ENCODE data around the gene KCNJ6.

The KCNJ6 gene

DNA sequence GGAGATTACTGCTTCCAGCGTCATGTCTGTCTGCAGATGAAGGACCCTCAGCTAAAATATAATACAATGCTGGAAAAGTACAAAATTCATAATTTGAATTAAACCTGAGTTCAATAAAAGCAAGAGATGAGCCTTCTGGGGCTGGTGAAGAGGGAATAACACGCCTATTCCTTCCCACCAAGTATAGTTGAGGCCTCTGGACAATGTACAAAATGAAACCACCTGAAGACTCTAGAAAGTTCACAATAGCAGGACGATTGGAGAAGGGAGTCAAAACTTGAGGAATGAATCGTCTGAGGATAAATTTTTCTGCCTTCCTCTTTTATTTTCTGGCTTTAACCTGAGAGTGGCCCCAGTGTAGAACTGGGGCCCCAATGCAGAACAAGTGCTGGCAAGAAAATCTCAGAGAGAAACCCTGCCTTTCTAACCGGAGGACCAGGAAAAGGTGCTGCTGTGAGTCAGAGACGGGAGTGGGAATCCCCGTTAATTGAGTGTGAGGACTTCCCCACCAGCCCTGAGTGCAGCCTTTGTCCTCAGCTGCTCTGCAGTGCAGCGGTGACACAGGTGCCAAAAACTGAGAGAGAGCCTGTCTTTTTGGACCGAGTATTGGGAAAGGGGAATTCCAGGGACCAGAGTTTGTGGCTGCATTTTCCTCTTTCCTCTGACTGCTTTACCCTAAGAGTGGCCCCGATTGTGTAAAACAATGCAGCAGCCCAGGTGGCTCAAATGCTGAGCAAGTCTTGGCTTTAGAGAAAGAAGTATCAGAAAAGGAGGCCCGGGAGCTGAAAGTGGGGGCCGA is 284.7 kb downstream of the KCNJ6 start:
- no peak for DNase-seq

DNA sequence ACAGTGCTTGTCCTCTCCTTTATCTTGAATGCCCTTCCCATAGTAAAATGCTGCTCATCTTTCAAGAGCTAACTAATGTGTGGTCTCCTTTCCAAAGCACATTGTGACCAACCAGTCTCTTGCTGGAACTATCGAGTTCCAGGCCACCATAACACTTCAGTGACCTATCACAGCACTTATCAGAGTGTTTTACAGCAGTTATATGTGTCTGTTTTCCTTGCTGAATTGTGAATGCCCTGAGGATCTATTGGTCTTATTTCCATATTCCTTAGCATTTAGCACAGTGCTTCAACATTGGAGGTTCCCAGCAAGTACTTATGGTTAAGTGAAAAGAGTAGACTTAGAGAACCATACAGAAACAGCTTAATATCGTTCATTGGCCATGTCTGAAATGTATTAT is 285.4 kb downstream of the KCNJ6 start:
- DNase-seq = no peak

DNA sequence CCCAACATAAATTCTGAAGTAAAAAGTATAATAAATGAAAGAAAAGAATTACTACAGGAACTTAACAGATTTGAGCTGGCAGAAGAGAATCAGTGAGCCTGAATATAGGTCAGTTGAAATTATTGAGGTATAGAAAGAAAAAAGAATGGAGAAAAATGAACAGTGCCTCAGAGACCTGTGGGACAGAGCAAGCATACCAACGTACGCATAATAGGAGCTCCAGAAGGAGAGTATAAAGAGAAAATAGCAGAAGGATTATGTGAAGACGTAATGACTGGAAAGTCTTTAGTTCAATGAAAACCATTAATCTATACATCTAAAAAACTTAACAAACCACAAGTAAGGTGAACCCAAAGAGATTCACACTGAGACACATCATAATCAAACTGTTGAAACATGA is 287.9 kb downstream of the KCNJ6 start:
- DNase-seq = no peak

- DNase-seq = no peak
These were observed 288.7 kb downstream of the KCNJ6 start for GRCh38 chr21:37627561-37627960.

GRCh38 chr21:37627074-37627473 is 289.2 kb downstream of the KCNJ6 start:
- no peak for DNase-seq

DNA sequence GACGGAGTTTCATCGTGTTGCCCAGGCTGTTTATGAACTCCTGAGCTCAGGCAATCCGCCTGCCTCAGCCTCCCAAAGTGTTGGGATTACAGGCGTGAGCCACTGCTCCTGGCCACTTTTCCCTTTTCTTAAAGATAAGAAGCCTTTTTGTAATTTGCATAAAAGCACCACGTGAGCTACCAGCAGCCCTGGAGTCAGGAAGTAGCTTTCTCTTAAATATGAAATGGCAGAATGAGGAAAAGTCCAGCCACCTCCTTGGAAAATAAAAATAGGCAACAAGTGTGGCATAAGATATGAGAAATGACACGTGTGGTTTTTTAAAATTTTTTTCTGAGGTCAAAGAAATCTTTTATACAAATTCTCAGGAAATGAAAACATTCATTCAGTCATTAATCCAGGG is 289.9 kb downstream of the KCNJ6 start:
- DNase-seq = no peak

DNA sequence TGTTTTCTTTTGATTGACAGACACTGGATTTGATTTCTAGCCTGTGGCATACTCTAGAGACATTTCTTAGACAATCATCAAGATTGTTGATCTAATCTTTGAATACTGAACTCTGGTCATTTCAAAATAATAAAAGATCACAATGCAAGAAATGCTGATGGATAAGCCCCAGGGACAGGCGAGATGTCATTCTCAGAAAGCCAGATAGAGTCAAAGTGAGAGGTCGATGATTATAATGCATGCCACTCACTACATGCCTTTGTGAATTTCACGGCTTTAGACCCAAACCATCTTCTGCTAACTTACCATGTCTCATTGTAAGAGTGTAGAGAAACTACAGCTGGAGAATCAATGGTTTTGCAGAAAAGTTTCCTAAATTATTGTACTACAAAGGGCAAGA is 292.6 kb downstream of the KCNJ6 start:
- no peak for DNase-seq

- no peak for DNase-seq
These were observed 293.1 kb downstream of the KCNJ6 start for GRCh38 chr21:37623183-37623582.

GRCh38 chr21:37622755-37623154 is 293.5 kb downstream of the KCNJ6 start:
- no peak for DNase-seq

GRCh38 chr21:37620401-37620800 is 295.9 kb downstream of the KCNJ6 start:
- DNase-seq = no peak

- DNase-seq = no peak
These were observed 296.7 kb downstream of the KCNJ6 start for GRCh38 chr21:37619464-37619974.

DNA sequence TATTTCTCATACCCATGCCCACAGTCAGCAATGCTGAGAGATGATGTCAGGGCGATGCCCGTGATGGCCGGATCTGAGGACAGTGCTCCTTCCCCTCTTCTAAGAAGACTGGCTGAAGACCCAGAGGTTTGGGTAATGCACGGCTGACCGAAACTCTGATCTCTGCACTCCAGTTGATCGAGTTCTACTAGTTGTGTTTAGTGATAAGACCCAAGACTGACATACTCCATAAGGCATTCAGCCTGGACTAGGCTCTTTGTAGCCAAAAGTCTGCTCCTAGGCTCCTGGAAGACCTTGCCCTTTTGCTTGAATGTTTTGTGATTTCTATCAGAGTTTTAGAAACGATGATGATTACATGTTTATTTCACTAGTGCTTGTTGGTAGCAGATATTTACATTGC is 298.2 kb downstream of the KCNJ6 start:
- no peak for DNase-seq

DNA sequence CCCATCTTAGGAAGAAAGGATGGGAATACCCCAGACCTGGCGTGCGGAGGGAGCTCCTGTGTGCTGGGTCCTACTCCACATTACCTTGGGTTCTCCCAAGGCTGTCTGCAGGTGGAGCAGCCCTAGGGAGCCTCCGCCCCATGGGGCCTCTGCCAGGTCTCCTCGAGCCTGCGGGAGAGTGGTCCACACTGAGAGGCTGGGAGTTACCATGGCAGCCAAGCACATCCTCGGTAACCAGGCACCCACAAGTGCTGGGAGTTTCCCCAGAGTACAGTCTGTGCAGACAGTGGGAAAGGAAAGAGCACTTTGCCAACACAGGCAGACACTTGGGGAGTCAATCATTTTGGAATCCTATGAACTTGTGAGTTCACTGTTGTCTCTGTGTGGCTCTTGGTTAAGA is 300.3 kb downstream of the KCNJ6 start:
- no peak for DNase-seq

- no peak for DNase-seq
These were observed 301.8 kb downstream of the KCNJ6 start for GRCh38 chr21:37614351-37614875.

GRCh38 chr21:37607081-37607480 is 309.2 kb downstream of the KCNJ6 start:
- no peak for DNase-seq

DNA sequence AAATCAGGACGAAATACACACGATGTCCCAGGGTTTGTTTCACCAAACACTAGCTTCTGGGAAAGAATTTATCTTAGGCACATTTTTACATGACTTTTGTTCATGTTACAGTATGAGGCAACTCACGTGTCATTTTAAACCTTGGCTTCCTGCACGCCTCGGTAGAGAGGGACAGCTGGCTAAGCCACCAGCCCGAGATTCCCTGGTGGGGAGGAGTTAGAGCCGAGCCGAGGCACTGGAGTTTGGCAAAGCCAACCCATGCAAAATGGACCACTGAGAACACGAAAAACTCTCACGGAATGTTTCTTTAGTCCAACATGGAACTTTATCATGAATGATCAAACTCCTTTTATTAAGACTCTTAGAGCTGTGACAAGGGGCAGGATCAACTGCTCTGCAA is 309.7 kb downstream of the KCNJ6 start:
- no peak for DNase-seq

DNA sequence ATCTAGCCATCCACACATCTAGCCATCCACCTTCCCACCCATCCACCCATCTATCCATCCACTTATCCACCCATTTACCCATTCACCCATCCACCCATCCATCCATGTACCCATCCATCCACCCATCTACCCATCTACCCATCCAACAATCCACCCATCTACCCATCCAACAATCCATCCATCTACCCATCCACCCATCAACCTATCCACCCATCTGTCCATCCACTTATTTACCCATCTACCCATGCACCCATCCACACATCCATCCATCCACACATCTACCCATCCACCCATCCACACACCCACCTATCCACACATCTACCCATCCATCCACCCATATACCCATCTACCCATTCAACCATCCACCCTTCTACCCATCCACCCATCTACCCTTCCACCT is 311.3 kb downstream of the KCNJ6 start:
- DNase-seq = no peak

DNA sequence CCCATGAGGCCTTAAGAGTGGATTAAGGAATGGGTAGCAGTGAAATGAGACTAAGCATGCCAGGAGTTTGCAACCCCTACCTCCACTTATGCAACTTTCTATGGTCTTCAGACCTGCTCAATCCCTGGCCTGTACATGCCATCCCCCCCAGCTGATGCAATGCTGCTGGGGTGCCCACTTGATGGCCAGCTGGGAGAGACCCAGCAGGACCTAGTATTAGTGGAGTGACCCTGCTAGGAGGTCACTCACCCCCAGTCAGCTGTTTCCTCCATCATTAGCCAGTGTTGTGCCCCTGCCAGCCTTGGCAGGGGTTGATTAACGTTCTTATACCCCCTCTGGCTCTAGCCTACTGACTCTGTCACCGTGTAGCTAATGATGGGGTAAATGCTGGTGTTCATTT is 313.1 kb downstream of the KCNJ6 start:
- DNase-seq = no peak

GRCh38 chr21:37601915-37602314 is 314.3 kb downstream of the KCNJ6 start:
- DNase-seq = no peak

DNA sequence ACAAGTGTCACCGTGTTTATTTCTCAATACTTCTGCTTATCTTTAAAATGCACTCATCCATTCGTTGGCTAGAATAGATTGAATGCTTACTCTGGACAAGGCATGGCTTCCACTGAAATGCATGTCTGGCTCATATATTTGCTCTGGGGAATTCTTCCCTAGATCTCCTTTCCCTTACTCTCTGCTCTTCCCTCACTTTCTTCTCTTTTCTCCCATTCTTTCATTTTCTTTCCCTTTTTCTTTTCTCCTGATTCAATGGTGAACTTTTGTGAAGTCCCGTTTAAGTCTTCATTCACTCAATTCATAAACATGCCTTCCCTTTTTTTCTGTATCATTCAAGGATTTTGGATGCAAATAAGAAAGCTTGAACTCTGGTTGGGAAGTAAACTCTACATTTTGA is 315.2 kb downstream of the KCNJ6 start:
- DNase-seq = no peak

DNA sequence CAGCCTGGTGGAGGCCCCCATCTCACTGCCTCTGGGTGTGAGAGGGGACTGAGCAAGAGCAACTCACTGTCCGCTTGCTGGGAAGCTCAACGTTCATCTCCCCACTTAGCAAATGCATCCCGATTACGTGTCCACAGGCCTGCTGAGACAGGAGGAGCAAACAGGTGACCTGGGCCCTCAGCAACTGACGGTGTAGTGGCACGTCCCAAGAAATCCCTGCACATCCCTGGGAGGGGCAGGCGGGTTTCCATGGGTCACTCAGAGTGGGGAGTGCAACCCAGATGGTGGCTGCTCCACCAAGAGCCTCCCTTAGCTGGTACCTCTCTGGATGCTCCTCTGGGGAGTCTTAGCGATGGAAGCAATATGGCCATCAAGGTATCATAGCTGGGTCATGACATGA is 320.3 kb downstream of the KCNJ6 start:
- DNase-seq = no peak

DNA sequence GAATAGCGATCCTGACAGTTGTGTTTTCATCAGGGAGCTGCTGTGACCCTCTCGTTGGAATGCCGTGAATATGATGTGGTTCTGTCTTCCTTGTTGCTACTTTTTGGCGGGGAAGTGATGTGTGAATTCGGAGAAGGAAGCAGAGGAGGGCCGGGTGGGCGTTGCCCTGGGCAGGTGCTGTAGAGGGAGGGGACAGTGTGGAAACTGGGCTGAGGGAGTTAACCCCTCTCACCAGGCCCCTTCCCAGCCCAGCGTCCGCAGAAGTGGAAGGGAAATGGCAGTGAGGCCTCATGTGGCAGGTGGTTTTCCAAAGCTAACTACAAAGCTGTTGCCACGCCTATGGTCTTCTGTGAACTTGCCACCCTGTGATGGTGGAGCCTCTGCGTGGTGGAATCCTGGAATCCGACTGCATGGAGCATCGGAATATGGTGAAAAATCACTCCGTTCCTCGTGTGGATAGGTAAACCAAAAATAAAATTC is 321.7 kb downstream of the KCNJ6 start:
- no peak for DNase-seq

GRCh38 chr21:37593740-37594471 is 322.4 kb downstream of the KCNJ6 start:
- DNase-seq = no peak

GRCh38 chr21:37593015-37593414 is 323.2 kb downstream of the KCNJ6 start:
- DNase-seq = no peak
